GM18505 (cell line): Measurements from ENCODE around the gene LUZP4.

Experiments
- ATAC-seq: cut with Tn5 transposase; IDR thresholded peaks from one replicate; pipeline ENCODE4 v1.9.1; 2021; ENCODE audit not compliant: unreplicated experiment
- POLR2A ChIP-seq: IDR thresholded peaks from 4 replicates; pipeline ENCODE4 v1.6.1; 2011; ENCODE audit warnings: borderline replicate concordance; ENCODE audit not compliant: insufficient read depth, insufficient read length; ENCODE audit errors: extremely low read depth

LUZP4 gene

GRCh38 chrX:115350711-115351381 lies 61.3 kb downstream of the LUZP4 start:
- no peak for TF ChIP-seq POLR2A
- no peak for ATAC-seq

DNA sequence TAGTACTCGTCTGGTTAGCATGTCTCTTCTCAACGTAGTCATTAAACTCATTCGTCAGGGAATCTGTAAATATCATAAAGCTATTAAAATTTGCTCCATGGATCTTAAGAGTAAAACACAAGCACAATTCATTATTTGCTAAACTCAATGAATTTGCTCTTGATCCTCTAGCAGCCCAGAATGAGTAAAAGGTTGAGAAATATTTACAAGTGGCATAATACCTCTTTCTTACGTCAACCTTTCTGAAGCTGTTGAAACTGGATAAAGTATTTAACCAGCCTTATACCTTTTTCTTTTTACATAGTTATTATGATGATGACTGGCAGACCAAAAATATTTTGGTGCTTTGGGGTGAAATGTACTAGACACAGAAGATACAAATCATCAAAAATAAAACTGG lies 66.9 kb downstream of the LUZP4 start:
- TF ChIP-seq POLR2A: no peak

More for the DNA sequence above, 66.9 kb downstream of the LUZP4 start:
- ATAC-seq: no peak
